ENCODE measurements around the gene ACTL6B. TPM values are rescaled to one million over a fixed set of nuclear protein-coding genes. Genes with fewer than 3 reads are reported as not detected.

ACTL6B gene
- polyA plus RNA-seq, 1 of the 3 experiments (the other 2 are of a cell fraction) = 0.67 TPM

GRCh38 chr7:100620804-100621203, 35.4 kb downstream of the ACTL6B start:
- no peak overlapping the region for H2AFZ ChIP-seq (ENCODE audit: low read depth)
- no peak overlapping the region for H3K9ac ChIP-seq
- no peak overlapping the region for H3K4me3 ChIP-seq (ENCODE audit: low read depth in 2 of 2, low read length in 1 of 2)
- no peak overlapping the region for H3K27ac ChIP-seq (ENCODE audit: low read depth in 2 of 2, low read length in 1 of 2)
- H3K9me3 ChIP-seq = no peaks in the 10 kb centered on the region
- H3K79me2 ChIP-seq (ENCODE audit: insufficient read depth) = no peaks in the 10 kb centered on the region
- H3K36me3 ChIP-seq (replicated peaks in 1 of 2; ENCODE audit: control insufficient read depth in 1 of 2, insufficient read depth in 2 of 2, low read length in 1 of 2) = no peaks in the 10 kb centered on the region
- no peak overlapping the region for H3K4me2 ChIP-seq
- H4K20me1 ChIP-seq (ENCODE audit: insufficient read depth) = no peaks in the 10 kb centered on the region
- H3F3A ChIP-seq (replicated peaks; ENCODE audit: insufficient read depth) = peaks cover 10% of the 10 kb centered on the region
- H3K9me2 ChIP-seq = no peaks in the 10 kb centered on the region
- no peaks in the 10 kb centered on the region for H3K4me1 ChIP-seq (ENCODE audit: control insufficient read depth in 1 of 2, insufficient read depth in 2 of 2, low read depth in 1 of 2, low read length in 1 of 2)
- TF ChIP-seq CHD2 (IDR thresholded peaks at IDR 0.05; ENCODE audit: low read length, partially characterized antibody) (no peak), SIN3A (IDR thresholded peaks at IDR 0.05; ENCODE audit: borderline replicate concordance, low read depth, low read length) (no peak), GATA2 (CRISPR knock-in tag; IDR thresholded peaks at IDR 0.05) (no peak), RFX5 (IDR thresholded peaks at IDR 0.05; ENCODE audit: low read length) (no peak), EZH2phosphoT487 (IDR thresholded peaks at IDR 0.05; ENCODE audit: borderline replicate concordance, low read depth) (no peak), EP300 (IDR thresholded peaks at IDR 0.05; ENCODE audit: borderline replicate concordance in 1 of 2, low read depth in 1 of 2, low read length in 1 of 2) (no peak), SMC3 (IDR thresholded peaks at IDR 0.05; ENCODE audit: low read depth, low read length) (no peak), FOXJ3 (CRISPR knock-in tag; IDR thresholded peaks at IDR 0.05) (no peak), TCF12 (IDR thresholded peaks at IDR 0.05) (no peak), FOXM1 (IDR thresholded peaks at IDR 0.05; ENCODE audit: low read depth) (no peak)
- H3K27me3 ChIP-seq (ENCODE audit: insufficient read depth) = no peaks in the 10 kb centered on the region
- WGBS (ENCODE audit: low lambda C conversion rate) = 88% methylated on average over 23 of the region's 23 CpGs
- DNase-seq = no peak
- ChIA-PET CTCF (interaction anchor here (1.1 to 2.6 kb wide), 4 partner anchors 8 to 71 kb away, joined by 3 to 10 read pairs (median 6); no protein-coding TSS in a partner anchor), POLR2A (no interaction called here)

GRCh38 chr7:100620239-100620638, 36.0 kb downstream of the ACTL6B start:
- 91% methylated on average over 6 of the region's 6 CpGs for WGBS (ENCODE audit: low lambda C conversion rate)
- no peaks in the 10 kb centered on the region for H4K20me1 ChIP-seq (ENCODE audit: insufficient read depth)
- no peak overlapping the region for H3K9ac ChIP-seq
- POLR2A ChIA-PET = no interaction called here
- H3F3A ChIP-seq (replicated peaks; ENCODE audit: insufficient read depth) = peaks cover 8% of the 10 kb centered on the region
- H3K4me1 ChIP-seq (ENCODE audit: control insufficient read depth in 1 of 2, insufficient read depth in 2 of 2, low read depth in 1 of 2, low read length in 1 of 2) = no peaks in the 10 kb centered on the region
- H3K4me2 ChIP-seq = no peak overlapping the region
- H3K4me3 ChIP-seq (ENCODE audit: low read depth in 2 of 2, low read length in 1 of 2) = no peak overlapping the region
- no peak for DNase-seq
- no peak overlapping the region for H2AFZ ChIP-seq (ENCODE audit: low read depth)
- H3K79me2 ChIP-seq (ENCODE audit: insufficient read depth) = no peaks in the 10 kb centered on the region
- no peaks in the 10 kb centered on the region for H3K27me3 ChIP-seq (ENCODE audit: insufficient read depth)
- H3K9me3 ChIP-seq = no peaks in the 10 kb centered on the region
- no peaks in the 10 kb centered on the region for H3K36me3 ChIP-seq (replicated peaks in 1 of 2; ENCODE audit: control insufficient read depth in 1 of 2, insufficient read depth in 2 of 2, low read length in 1 of 2)
- no peaks in the 10 kb centered on the region for H3K9me2 ChIP-seq
- H3K27ac ChIP-seq (ENCODE audit: low read depth in 2 of 2, low read length in 1 of 2) = no peak overlapping the region
- CTCF ChIA-PET = interaction anchor here (0.6 to 2.6 kb wide), 6 partner anchors 9 to 179 kb away, joined by 3 to 10 read pairs (median 3); no protein-coding TSS in a partner anchor
- TF ChIP-seq NFIC (IDR thresholded peaks at IDR 0.05; ENCODE audit: borderline replicate concordance) (no peak), MAX (IDR thresholded peaks at IDR 0.05; ENCODE audit: low read depth) (no peak), JUND (IDR thresholded peaks at IDR 0.05) (no peak), REST (IDR thresholded peaks at IDR 0.05; ENCODE audit: low read depth, low read length) (no peak), POLR2AphosphoS5 (IDR thresholded peaks at IDR 0.05; ENCODE audit: low read depth, low read length) (no peak), PBX3 (IDR thresholded peaks at IDR 0.05) (no peak), MEF2A (IDR thresholded peaks at IDR 0.05; ENCODE audit: borderline replicate concordance, low read depth) (no peak), TAF1 (IDR thresholded peaks at IDR 0.05; ENCODE audit: borderline replicate concordance, low read depth, low read length) (no peak), TCF12 (IDR thresholded peaks at IDR 0.05) (no peak), RCOR1 (IDR thresholded peaks at IDR 0.05; ENCODE audit: low read length) (no peak), IRF3 (IDR thresholded peaks at IDR 0.05; ENCODE audit: low read depth, low read length) (no peak), SMC3 (IDR thresholded peaks at IDR 0.05; ENCODE audit: low read depth, low read length) (no peak), GATA2 (CRISPR knock-in tag; IDR thresholded peaks at IDR 0.05) (no peak), MXI1 (IDR thresholded peaks at IDR 0.05; ENCODE audit: low read depth, low read length) (no peak), FOXJ3 (CRISPR knock-in tag; IDR thresholded peaks at IDR 0.05) (no peak), USF1 (IDR thresholded peaks at IDR 0.05; ENCODE audit: borderline replicate concordance, low read depth) (no peak), SIN3A (IDR thresholded peaks at IDR 0.05; ENCODE audit: borderline replicate concordance, low read depth, low read length) (no peak)
